Testis (tissue), 3 donors: ENCODE measurements around the gene NBPF4. TPM values are rescaled to one million over a fixed set of nuclear protein-coding genes. Genes with fewer than 3 reads are reported as not detected.

Experiments used
- DNase-seq: peaks from one replicate; pipeline ENCODE4 v3.0.0-alpha.2; 2019
- H3K27ac ChIP-seq, 2 donors: fragments of 200-600 bp; sonication (generic); one replicate each; pipeline ENCODE4 v1.5.1; 2019
- H3K27me3 ChIP-seq: fragments of 200-600 bp; sonication (generic); one replicate; pipeline ENCODE4 v1.5.1; 2019
- H3K36me3 ChIP-seq: fragments of 200-600 bp; sonication (generic); one replicate; pipeline ENCODE4 v1.5.1; 2017; ENCODE audit warnings: low read depth; ENCODE audit errors: missing control alignments
- H3K4me1 ChIP-seq: fragments of 200-600 bp; sonication (generic); one replicate; pipeline ENCODE4 v1.5.1; 2019
- H3K4me3 ChIP-seq, 2 donors: fragments of 200-600 bp; sonication (generic); one replicate each; pipeline ENCODE4 v1.5.1; 2017 to 2019
- H3K9me3 ChIP-seq: fragments of 200-600 bp; sonication (generic); one replicate; pipeline ENCODE4 v1.5.1; 2017
- CTCF ChIP-seq, 3 experiments: fragments of 450-650 bp in 2 of 3; fragments of 200-600 bp in 1 of 3; sonication (generic) in 1 of 3; IDR thresholded peaks; one replicate each; pipeline ENCODE4 v1.5.1; 2016 to 2019; ENCODE audit warnings: antibody characterized with exemption in 3 of 3, mild to moderate bottlenecking in 2 of 3, moderate library complexity in 1 of 3
- POLR2A ChIP-seq: fragments of 450-650 bp; IDR thresholded peaks from one replicate; pipeline ENCODE4 v1.6.1; 2017; ENCODE audit warnings: antibody characterized with exemption, mild to moderate bottlenecking, moderate library complexity
- WGBS, 2 donors: methylation state at CpG; one replicate each; pipeline ENCODE4 v1.1.5; 2018; 5-methylcytosine and 5-hydroxymethylcytosine counted together
- intact Hi-C: fragments of 100-400 bp; cut with DNase I; formaldehyde crosslinking; loops from one replicate; pipeline ENCODE4 v1.15.1; 2023; ENCODE audit warnings: low total_unique reads
- polyA plus RNA-seq: library from polyadenylated mRNA; stranded (reverse); fragments of 350-450 nt; fragmentation: Illumina TruSeq; extraction: RNeasy Lipid Tissue Mini Kit (QIAGEN cat#74804); gene quantifications from one replicate; pipeline ENCODE4 v1.2.3, GENCODE V29; 2014; ENCODE audit warnings: low read depth, low replicate concordance; ENCODE audit not compliant: insufficient read depth
- total RNA-seq, 2 donors: library from RNA; depleted of rRNA; stranded (reverse); fragments of >200 nt; gene quantifications; one replicate each; pipeline ENCODE4 v1.2.3, GENCODE V29; 2016

The NBPF4 gene
- total and polyA plus RNA-seq, 3 donors from 2014 or later: 2.5 to 10.5 (median 6.9) TPM

- no peaks in the 10 kb centered on the region for H3K9me3 ChIP-seq
- DNase-seq: no peak
- TF ChIP-seq POLR2A: no peak
- TF ChIP-seq CTCF (IDR thresholded peaks at IDR 0.05): no peak
- no peaks in the 10 kb centered on the region for H3K27me3 ChIP-seq
- no peaks in the 10 kb centered on the region for H3K4me1 ChIP-seq
- no peaks in the 10 kb centered on the region for H3K36me3 ChIP-seq
- WGBS, 2 donors: 91 to 94% methylated on average over 1 of the region's 1 CpG
- no peak overlapping the region for H3K4me3 ChIP-seq
- H3K27ac ChIP-seq: no peak overlapping the region
- intact Hi-C loops: no loop called here
These were observed 50.5 kb downstream of the NBPF4 start for GRCh38 chr1:108193333-108193732.

GRCh38 chr1:108192581-108192980 is 51.3 kb downstream of the NBPF4 start:
- DNase-seq: no peak
- no peaks in the 10 kb centered on the region for H3K9me3 ChIP-seq
- no peaks in the 10 kb centered on the region for H3K27me3 ChIP-seq
- WGBS, 2 donors: 50 to 77% methylated on average over 1 to 19 of the region's 28 CpGs
- no peak for TF ChIP-seq CTCF (IDR thresholded peaks at IDR 0.05)
- no peak for TF ChIP-seq POLR2A
- no peak overlapping the region for H3K4me3 ChIP-seq
- no peaks in the 10 kb centered on the region for H3K36me3 ChIP-seq
- intact Hi-C loops: no loop called here
- H3K4me1 ChIP-seq: no peaks in the 10 kb centered on the region
- H3K27ac ChIP-seq: no peak overlapping the region

GRCh38 chr1:108190686-108191416 is 53.0 kb downstream of the NBPF4 start:
- H3K9me3 ChIP-seq: no peaks in the 10 kb centered on the region
- H3K4me3 ChIP-seq: no peak overlapping the region
- WGBS, 2 donors: 42 to 44% methylated on average over 5 of the region's 5 CpGs
- H3K27ac ChIP-seq: no peak overlapping the region
- DNase-seq: no peak
- TF ChIP-seq CTCF (IDR thresholded peaks at IDR 0.05) (no peak), POLR2A (no peak)
- H3K27me3 ChIP-seq: no peaks in the 10 kb centered on the region
- no peaks in the 10 kb centered on the region for H3K4me1 ChIP-seq
- intact Hi-C loops: no loop called here
- H3K36me3 ChIP-seq: no peaks in the 10 kb centered on the region

- WGBS, 2 donors: 65 to 76% methylated on average over 7 of the region's 7 CpGs
- intact Hi-C loops: no loop called here
- H3K4me3 ChIP-seq: no peak overlapping the region
- H3K27me3 ChIP-seq: no peaks in the 10 kb centered on the region
- no peaks in the 10 kb centered on the region for H3K36me3 ChIP-seq
- no peaks in the 10 kb centered on the region for H3K4me1 ChIP-seq
- TF ChIP-seq POLR2A (no peak), CTCF (IDR thresholded peaks at IDR 0.05) (no peak)
- H3K9me3 ChIP-seq: no peaks in the 10 kb centered on the region
- no peak for DNase-seq
- no peak overlapping the region for H3K27ac ChIP-seq
These were observed 53.8 kb downstream of the NBPF4 start for GRCh38 chr1:108190001-108190634.
